SK-N-SH treated with all-trans-retinoic acid at 6 μM for 48 hours (cell line): ENCODE measurements around the gene DGKI.

ENCODE experiments used
- ATAC-seq: fragments of 200-7000 bp; cut with Tn5 transposase; 3 replicates; pipeline ENCODE4 v1.9.1; 2020; ENCODE audit warnings: mild to moderate bottlenecking, moderate library complexity
- ARNTL ChIP-seq: fragments of 450-650 bp; formaldehyde crosslinking; IDR thresholded peaks from 2 replicates; pipeline ENCODE4 v1.5.0; 2020; ENCODE audit warnings: low read depth, mild to moderate bottlenecking, moderate library complexity, borderline replicate concordance
- BACH2 ChIP-seq: fragments of 250-450 bp; sonication (Bioruptor Pico); IDR thresholded peaks from 2 replicates; pipeline ENCODE4 v1.9.0; 2021; ENCODE audit warnings: mild to moderate bottlenecking, borderline replicate concordance
- CREB5 ChIP-seq: fragments of 250-450 bp; sonication (Bioruptor Pico); IDR thresholded peaks from 2 replicates; pipeline ENCODE4 v1.5.1; 2020; ENCODE audit warnings: low read depth, mild to moderate bottlenecking, moderate library complexity
- CSDC2 ChIP-seq: fragments of 250-450 bp; sonication (Bioruptor Pico); IDR thresholded peaks from 2 replicates; pipeline ENCODE4 v1.5.0; 2020; ENCODE audit warnings: mild to moderate bottlenecking, moderate library complexity
- CSRNP3 ChIP-seq: fragments of 250-450 bp; sonication (Bioruptor Pico); IDR thresholded peaks from 2 replicates; pipeline ENCODE4 v1.5.1; 2021; ENCODE audit warnings: mild to moderate bottlenecking, moderate library complexity
- ESRRG ChIP-seq: fragments of 250-450 bp; sonication (Bioruptor Pico); IDR thresholded peaks from 2 replicates; pipeline ENCODE4 v1.6.1; 2021; ENCODE audit warnings: mild to moderate bottlenecking
- GLIS3 ChIP-seq: fragments of 250-450 bp; sonication (Bioruptor Pico); IDR thresholded peaks from 2 replicates; pipeline ENCODE4 v1.5.0; 2020; ENCODE audit warnings: mild to moderate bottlenecking, moderate library complexity
- ISL1 ChIP-seq: fragments of 250-450 bp; sonication (Bioruptor Pico); IDR thresholded peaks from 2 replicates; pipeline ENCODE4 v2.1.2; 2022; ENCODE audit warnings: mild to moderate bottlenecking, moderate library complexity
- OSR1 ChIP-seq: fragments of 250-450 bp; sonication (Bioruptor Pico); IDR thresholded peaks from 2 replicates; pipeline ENCODE4 v1.8.0; 2022; ENCODE audit warnings: moderate library complexity, mild to moderate bottlenecking, inconsistent platforms
- POU6F1 ChIP-seq: fragments of 250-450 bp; sonication (Bioruptor Pico); IDR thresholded peaks from 2 replicates; pipeline ENCODE4 v1.8.0; 2021; ENCODE audit warnings: low read depth, mild to moderate bottlenecking, moderate library complexity, borderline replicate concordance
- PPARA ChIP-seq: fragments of 250-450 bp; sonication (Bioruptor Pico); IDR thresholded peaks from 2 replicates; pipeline ENCODE4 v1.5.0; 2020; ENCODE audit warnings: mild to moderate bottlenecking, borderline replicate concordance
- RARB ChIP-seq: fragments of 250-450 bp; sonication (Bioruptor Pico); IDR thresholded peaks from 2 replicates; pipeline ENCODE4 v1.8.0; 2021; ENCODE audit warnings: mild to moderate bottlenecking, moderate library complexity
- SNAI2 ChIP-seq: fragments of 250-450 bp; sonication (Bioruptor Pico); IDR thresholded peaks from 2 replicates; pipeline ENCODE4 v1.5.0; 2020; ENCODE audit warnings: mild to moderate bottlenecking, moderate library complexity
- TCF4 ChIP-seq: fragments of 250-450 bp; sonication (Bioruptor Pico); IDR thresholded peaks from 2 replicates; pipeline ENCODE4 v1.8.0; 2021; ENCODE audit warnings: mild to moderate bottlenecking, moderate library complexity, borderline replicate concordance
- TOX ChIP-seq: fragments of 250-450 bp; sonication (Bioruptor Pico); IDR thresholded peaks from 2 replicates; pipeline ENCODE4 v1.8.0; 2021; ENCODE audit warnings: mild to moderate bottlenecking, moderate library complexity, borderline replicate concordance
- ZC3H10 ChIP-seq: fragments of 250-450 bp; sonication (Bioruptor Pico); IDR thresholded peaks from 2 replicates; pipeline ENCODE4 v1.5.1; 2021; ENCODE audit warnings: mild to moderate bottlenecking, moderate library complexity
- ZFP3 ChIP-seq: fragments of 250-450 bp; sonication (Bioruptor Pico); IDR thresholded peaks from 2 replicates; pipeline ENCODE4 v1.5.0; 2020; ENCODE audit warnings: mild to moderate bottlenecking, moderate library complexity
- ZFP30 ChIP-seq: fragments of 450-650 bp; formaldehyde crosslinking; IDR thresholded peaks from 2 replicates; pipeline ENCODE4 v1.5.0; 2022; ENCODE audit warnings: mild to moderate bottlenecking, moderate library complexity
- ZNF565 ChIP-seq: fragments of 450-650 bp; formaldehyde crosslinking; conservative IDR thresholded peaks from 2 replicates; pipeline ENCODE4 v1.5.0; 2020; ENCODE audit warnings: low read depth, mild to moderate bottlenecking, moderate library complexity
- ZNF70 ChIP-seq: fragments of 450-650 bp; formaldehyde crosslinking; IDR thresholded peaks from 2 replicates; pipeline ENCODE4 v1.5.0; 2020; ENCODE audit warnings: mild to moderate bottlenecking, moderate library complexity
- ZNF8 ChIP-seq: fragments of 450-650 bp; formaldehyde crosslinking; IDR thresholded peaks from 2 replicates; pipeline ENCODE4 v1.5.0; 2020; ENCODE audit warnings: mild to moderate bottlenecking, moderate library complexity
- TF ChIP-seq, protein P1 (sequence below): fragments of 250-450 bp; sonication (Bioruptor Pico); IDR thresholded peaks from 2 replicates; pipeline ENCODE4 v1.8.0; 2020; ENCODE audit warnings: mild to moderate bottlenecking, moderate library complexity, borderline replicate concordance
- TF ChIP-seq, protein P2 (sequence below): fragments of 250-450 bp; sonication (Bioruptor Pico); IDR thresholded peaks from 2 replicates; pipeline ENCODE4 v1.5.0; 2020; ENCODE audit warnings: mild to moderate bottlenecking, moderate library complexity

The DGKI gene

GRCh38 chr7:137538361-137538762, 308.4 kb downstream of the DGKI start:
- TF ChIP-seq BACH2 (CRISPR knock-in tag) (no peak), ISL1 (CRISPR knock-in tag) (peak; percentile 41; the same call in 1 of the 2 replicates)
- peak; percentile 89 for ATAC-seq

- ATAC-seq: no peak
Measured at GRCh38 chr7:137535579-137535978, 311.2 kb downstream of the DGKI start.

GRCh38 chr7:137531671-137532070, 315.1 kb downstream of the DGKI start:
- no peak for ATAC-seq
- TF ChIP-seq RARB (no peak), CSDC2 (CRISPR knock-in tag) (no peak), ZNF8 (no peak), CREB5 (CRISPR knock-in tag) (no peak), ZC3H10 (no peak), ZFP30 (no peak), POU6F1 (CRISPR knock-in tag) (no peak), ZNF70 (CRISPR knock-in tag) (no peak), ZFP3 (CRISPR knock-in tag) (no peak), OSR1 (CRISPR knock-in tag) (no peak), SNAI2 (CRISPR knock-in tag) (no peak), ZNF565 (CRISPR knock-in tag) (no peak), PPARA (no peak)
- TF ChIP-seq, protein P1, sequence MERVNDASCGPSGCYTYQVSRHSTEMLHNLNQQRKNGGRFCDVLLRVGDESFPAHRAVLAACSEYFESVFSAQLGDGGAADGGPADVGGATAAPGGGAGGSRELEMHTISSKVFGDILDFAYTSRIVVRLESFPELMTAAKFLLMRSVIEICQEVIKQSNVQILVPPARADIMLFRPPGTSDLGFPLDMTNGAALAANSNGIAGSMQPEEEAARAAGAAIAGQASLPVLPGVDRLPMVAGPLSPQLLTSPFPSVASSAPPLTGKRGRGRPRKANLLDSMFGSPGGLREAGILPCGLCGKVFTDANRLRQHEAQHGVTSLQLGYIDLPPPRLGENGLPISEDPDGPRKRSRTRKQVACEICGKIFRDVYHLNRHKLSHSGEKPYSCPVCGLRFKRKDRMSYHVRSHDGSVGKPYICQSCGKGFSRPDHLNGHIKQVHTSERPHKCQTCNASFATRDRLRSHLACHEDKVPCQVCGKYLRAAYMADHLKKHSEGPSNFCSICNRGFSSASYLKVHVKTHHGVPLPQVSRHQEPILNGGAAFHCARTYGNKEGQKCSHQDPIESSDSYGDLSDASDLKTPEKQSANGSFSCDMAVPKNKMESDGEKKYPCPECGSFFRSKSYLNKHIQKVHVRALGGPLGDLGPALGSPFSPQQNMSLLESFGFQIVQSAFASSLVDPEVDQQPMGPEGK (CRISPR knock-in tag): no peak
- TF ChIP-seq, protein P2, sequence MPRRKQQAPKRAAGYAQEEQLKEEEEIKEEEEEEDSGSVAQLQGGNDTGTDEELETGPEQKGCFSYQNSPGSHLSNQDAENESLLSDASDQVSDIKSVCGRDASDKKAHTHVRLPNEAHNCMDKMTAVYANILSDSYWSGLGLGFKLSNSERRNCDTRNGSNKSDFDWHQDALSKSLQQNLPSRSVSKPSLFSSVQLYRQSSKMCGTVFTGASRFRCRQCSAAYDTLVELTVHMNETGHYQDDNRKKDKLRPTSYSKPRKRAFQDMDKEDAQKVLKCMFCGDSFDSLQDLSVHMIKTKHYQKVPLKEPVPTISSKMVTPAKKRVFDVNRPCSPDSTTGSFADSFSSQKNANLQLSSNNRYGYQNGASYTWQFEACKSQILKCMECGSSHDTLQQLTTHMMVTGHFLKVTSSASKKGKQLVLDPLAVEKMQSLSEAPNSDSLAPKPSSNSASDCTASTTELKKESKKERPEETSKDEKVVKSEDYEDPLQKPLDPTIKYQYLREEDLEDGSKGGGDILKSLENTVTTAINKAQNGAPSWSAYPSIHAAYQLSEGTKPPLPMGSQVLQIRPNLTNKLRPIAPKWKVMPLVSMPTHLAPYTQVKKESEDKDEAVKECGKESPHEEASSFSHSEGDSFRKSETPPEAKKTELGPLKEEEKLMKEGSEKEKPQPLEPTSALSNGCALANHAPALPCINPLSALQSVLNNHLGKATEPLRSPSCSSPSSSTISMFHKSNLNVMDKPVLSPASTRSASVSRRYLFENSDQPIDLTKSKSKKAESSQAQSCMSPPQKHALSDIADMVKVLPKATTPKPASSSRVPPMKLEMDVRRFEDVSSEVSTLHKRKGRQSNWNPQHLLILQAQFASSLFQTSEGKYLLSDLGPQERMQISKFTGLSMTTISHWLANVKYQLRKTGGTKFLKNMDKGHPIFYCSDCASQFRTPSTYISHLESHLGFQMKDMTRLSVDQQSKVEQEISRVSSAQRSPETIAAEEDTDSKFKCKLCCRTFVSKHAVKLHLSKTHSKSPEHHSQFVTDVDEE: no peak

More at GRCh38 chr7:137535579-137535978, 311.2 kb downstream of the DGKI start:
- no peak for TF ChIP-seq ZNF565 (CRISPR knock-in tag)
- TF ChIP-seq ZC3H10: no peak
- no peak for TF ChIP-seq BACH2 (CRISPR knock-in tag)
- TF ChIP-seq PPARA: no peak
- TF ChIP-seq RARB: no peak
- TF ChIP-seq ARNTL (CRISPR knock-in tag): no peak
- TF ChIP-seq ZFP30: no peak
- no peak for TF ChIP-seq SNAI2 (CRISPR knock-in tag)
- no peak for TF ChIP-seq ZNF70 (CRISPR knock-in tag)
- no peak for TF ChIP-seq CREB5 (CRISPR knock-in tag)
- TF ChIP-seq GLIS3 (CRISPR knock-in tag): no peak
- no peak for TF ChIP-seq CSRNP3 (CRISPR knock-in tag)
- no peak for TF ChIP-seq ESRRG (CRISPR knock-in tag)
- no peak for TF ChIP-seq TCF4 (CRISPR knock-in tag)
- TF ChIP-seq TOX (CRISPR knock-in tag): no peak
